ENCODE measurements around the gene ADGRB2. TPM values are rescaled to one million over a fixed set of nuclear protein-coding genes. Genes with fewer than 3 reads are reported as not detected.

ADGRB2 gene
- total RNA-seq, 1 experiment from 2014 or later: 34.8 TPM

DNA sequence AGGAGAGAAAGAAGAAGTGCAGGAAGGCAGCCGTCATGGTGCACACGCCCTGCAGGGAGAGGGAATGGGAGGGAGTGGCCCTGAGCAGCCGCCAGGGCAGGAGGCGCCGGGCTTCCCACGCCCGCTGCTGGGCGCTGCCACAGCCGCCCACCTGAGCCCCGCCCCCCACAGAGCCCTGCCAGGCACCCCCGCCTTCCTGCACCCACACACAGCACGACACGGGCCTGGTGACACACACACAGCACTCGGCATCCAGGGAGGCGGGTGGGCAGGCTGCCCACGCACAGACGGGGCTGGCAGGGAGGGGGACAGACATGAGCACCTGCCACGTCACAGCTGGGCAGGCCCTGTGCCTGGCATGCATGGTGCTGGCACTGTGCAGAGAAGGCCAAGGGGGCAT is 27.5 kb downstream of the ADGRB2 start:
- ATAC-seq (no peak), DNase-seq (ENCODE audit: low read depth, low spot score) (no peak)
- in situ Hi-C loops (cut with HindIII; ENCODE audit: low pct_unique_long_range_greater_than_20kb, low sequenced_read_pairs) (no loop called here), intact Hi-C loops (cut with micrococcal nuclease; ENCODE audit: unreplicated experiment) (no loop called here)
- ChIA-PET CTCF (no interaction called here), POLR2A (no interaction called here)
- Histone ChIP-seq H3K4me3 (ENCODE audit: low read depth in 2 of 2, low read length in 2 of 2) (no peak overlapping the region), H3K9me3 (ENCODE audit: control insufficient read depth, insufficient read depth, low read depth, low read length) (no peaks in the 10 kb centered on the region), H3K27me3 (ENCODE audit: control insufficient read depth, insufficient read depth, low read length) (no peaks in the 10 kb centered on the region), H3K27ac (ENCODE audit: low read length) (no peak overlapping the region), H3K36me3 (ENCODE audit: control insufficient read depth, insufficient read depth, low read length) (no peaks in the 10 kb centered on the region), H3K4me1 (ENCODE audit: control insufficient read depth, insufficient read depth, low read length) (no peaks in the 10 kb centered on the region)
- no TSS peak for BruUV-seq (replicated peaks)
- TF ChIP-seq REST (IDR thresholded peaks at IDR 0.05; ENCODE audit: insufficient read depth in 1 of 2, low read depth in 2 of 2, low read length in 1 of 2): no peak
- no peak for TF ChIP-seq POLR2AphosphoS5 (IDR thresholded peaks at IDR 0.05; ENCODE audit: low read depth, low read length)
- no peak for TF ChIP-seq SIN3A (IDR thresholded peaks at IDR 0.05; ENCODE audit: borderline replicate concordance, insufficient read depth, low read depth, low read length)
- TF ChIP-seq, protein P1, sequence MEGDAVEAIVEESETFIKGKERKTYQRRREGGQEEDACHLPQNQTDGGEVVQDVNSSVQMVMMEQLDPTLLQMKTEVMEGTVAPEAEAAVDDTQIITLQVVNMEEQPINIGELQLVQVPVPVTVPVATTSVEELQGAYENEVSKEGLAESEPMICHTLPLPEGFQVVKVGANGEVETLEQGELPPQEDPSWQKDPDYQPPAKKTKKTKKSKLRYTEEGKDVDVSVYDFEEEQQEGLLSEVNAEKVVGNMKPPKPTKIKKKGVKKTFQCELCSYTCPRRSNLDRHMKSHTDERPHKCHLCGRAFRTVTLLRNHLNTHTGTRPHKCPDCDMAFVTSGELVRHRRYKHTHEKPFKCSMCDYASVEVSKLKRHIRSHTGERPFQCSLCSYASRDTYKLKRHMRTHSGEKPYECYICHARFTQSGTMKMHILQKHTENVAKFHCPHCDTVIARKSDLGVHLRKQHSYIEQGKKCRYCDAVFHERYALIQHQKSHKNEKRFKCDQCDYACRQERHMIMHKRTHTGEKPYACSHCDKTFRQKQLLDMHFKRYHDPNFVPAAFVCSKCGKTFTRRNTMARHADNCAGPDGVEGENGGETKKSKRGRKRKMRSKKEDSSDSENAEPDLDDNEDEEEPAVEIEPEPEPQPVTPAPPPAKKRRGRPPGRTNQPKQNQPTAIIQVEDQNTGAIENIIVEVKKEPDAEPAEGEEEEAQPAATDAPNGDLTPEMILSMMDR (IDR thresholded peaks at IDR 0.05): no peak
- no peak for TF ChIP-seq TCF7L2 (IDR thresholded peaks at IDR 0.05; ENCODE audit: low read depth, low read length)

DNA sequence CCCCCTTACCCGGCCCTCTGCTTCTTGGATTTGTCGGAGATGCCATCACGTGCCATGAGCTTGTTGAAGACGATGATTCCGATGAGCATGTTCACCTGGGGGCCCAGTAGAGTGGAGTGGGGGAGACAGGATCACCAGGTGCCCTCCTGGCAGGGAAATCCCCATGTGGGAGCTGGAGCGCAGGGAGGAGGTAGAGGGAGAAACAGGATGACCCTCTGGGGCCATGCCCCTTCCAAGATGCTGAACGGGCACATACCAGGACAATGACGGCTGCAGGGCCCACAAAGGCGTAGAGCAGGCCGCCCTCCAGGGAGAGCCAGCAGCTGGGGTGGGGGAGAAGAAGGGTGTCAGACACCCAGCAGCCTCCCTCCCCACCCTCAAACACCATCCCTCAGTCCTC is 28.6 kb downstream of the ADGRB2 start:
- Histone ChIP-seq H3K4me3 (ENCODE audit: low read depth in 2 of 2, low read length in 2 of 2) (no peak overlapping the region), H3K27me3 (ENCODE audit: control insufficient read depth, insufficient read depth, low read length) (no peaks in the 10 kb centered on the region), H3K36me3 (ENCODE audit: control insufficient read depth, insufficient read depth, low read length) (no peaks in the 10 kb centered on the region), H3K9me3 (ENCODE audit: control insufficient read depth, insufficient read depth, low read depth, low read length) (no peaks in the 10 kb centered on the region), H3K27ac (ENCODE audit: low read length) (no peak overlapping the region), H3K4me1 (ENCODE audit: control insufficient read depth, insufficient read depth, low read length) (no peaks in the 10 kb centered on the region)
- CTCF ChIA-PET: no interaction called here
- DNase-seq (ENCODE audit: low read depth, low spot score): no peak
- POLR2A ChIA-PET: interaction anchor here (0.6 to 1.0 kb wide), 3 partner anchors 17 to 599 kb away, joined by 3 to 8 read pairs (median 4); no protein-coding TSS in a partner anchor
- ATAC-seq: no peak
- no TSS peak for BruUV-seq (replicated peaks)
- in situ Hi-C loops (cut with HindIII; ENCODE audit: low pct_unique_long_range_greater_than_20kb, low sequenced_read_pairs) (no loop called here), intact Hi-C loops (cut with micrococcal nuclease; ENCODE audit: unreplicated experiment) (no loop called here)
- TF ChIP-seq SIN3A (IDR thresholded peaks at IDR 0.05; ENCODE audit: borderline replicate concordance, insufficient read depth, low read depth, low read length) (no peak), REST (IDR thresholded peaks at IDR 0.05; ENCODE audit: insufficient read depth in 1 of 2, low read depth in 2 of 2, low read length in 1 of 2) (no peak), TCF7L2 (IDR thresholded peaks at IDR 0.05; ENCODE audit: low read depth, low read length) (no peak), POLR2AphosphoS5 (IDR thresholded peaks at IDR 0.05; ENCODE audit: low read depth, low read length) (no peak)
- TF ChIP-seq, protein P1 (IDR thresholded peaks at IDR 0.05): no peak
